Mucosa of rectum (tissue), 2 donors: ENCODE data around the gene NCR3LG1.

Experiments
- H3K27ac ChIP-seq, 2 donors: one replicate each; pipeline ENCODE4 v1.7.0; 2013; ENCODE audit warnings: inconsistent platforms in 2 of 2, low read depth in 2 of 2, low read length in 2 of 2
- H3K27me3 ChIP-seq, 2 donors: one replicate each; pipeline ENCODE4 v1.7.0; 2013; ENCODE audit warnings: low read length in 2 of 2; ENCODE audit not compliant: control insufficient read depth in 2 of 2, insufficient read depth in 2 of 2
- H3K36me3 ChIP-seq, 2 donors: one replicate each; pipeline ENCODE4 v1.7.0; 2013; ENCODE audit warnings: low read length in 2 of 2; ENCODE audit not compliant: control insufficient read depth in 2 of 2, insufficient read depth in 2 of 2
- H3K4me1 ChIP-seq, 2 donors: one replicate each; pipeline ENCODE4 v1.7.0; 2013; ENCODE audit warnings: low read length in 2 of 2, mild to moderate bottlenecking in 1 of 2; ENCODE audit not compliant: control insufficient read depth in 2 of 2, insufficient read depth in 2 of 2
- H3K4me3 ChIP-seq, 2 donors: one replicate each; pipeline ENCODE4 v1.7.0; 2013; ENCODE audit warnings: low read length in 2 of 2
- H3K9ac ChIP-seq, 2 donors: one replicate each; pipeline ENCODE4 v1.7.0; 2013; ENCODE audit warnings: low read length in 2 of 2, low read depth in 1 of 2, mild to moderate bottlenecking in 1 of 2
- H3K9me3 ChIP-seq, 2 donors: one replicate each; pipeline ENCODE4 v1.7.0; 2013; ENCODE audit warnings: low read length in 2 of 2; ENCODE audit not compliant: control insufficient read depth in 2 of 2
- donor health status: healthy.
- donor health status: Normal muscosa, but diverticular disease.

The NCR3LG1 gene

GRCh38 chr11:17385492-17385891 lies 33.9 kb downstream of the NCR3LG1 start:
- peaks cover 0 to 3% of the 10 kb centered on the region in 2 donors for H3K4me1 ChIP-seq
- no peaks in the 10 kb centered on the region for H3K27me3 ChIP-seq
- no peak overlapping the region for H3K27ac ChIP-seq
- no peak overlapping the region for H3K9ac ChIP-seq
- no peaks in the 10 kb centered on the region for H3K36me3 ChIP-seq
- H3K9me3 ChIP-seq, result no peaks in the 10 kb centered on the region
- H3K4me3 ChIP-seq, result no peak overlapping the region

GRCh38 chr11:17385926-17386325 lies 34.3 kb downstream of the NCR3LG1 start:
- Histone ChIP-seq H3K9ac (no peak overlapping the region), H3K4me3 (no peak overlapping the region), H3K27ac (no peak overlapping the region), H3K36me3 (no peaks in the 10 kb centered on the region), H3K4me1 (peaks cover 0 to 3% of the 10 kb centered on the region in 2 donors), H3K27me3 (no peaks in the 10 kb centered on the region), H3K9me3 (no peaks in the 10 kb centered on the region)

GRCh38 chr11:17386331-17387084 lies 34.9 kb downstream of the NCR3LG1 start:
- no peaks in the 10 kb centered on the region for H3K27me3 ChIP-seq
- no peak overlapping the region for H3K9ac ChIP-seq
- H3K4me3 ChIP-seq, result no peak overlapping the region
- H3K27ac ChIP-seq, result no peak overlapping the region
- H3K9me3 ChIP-seq, result no peaks in the 10 kb centered on the region
- peaks cover 0 to 5% of the 10 kb centered on the region in 2 donors for H3K4me1 ChIP-seq
- no peaks in the 10 kb centered on the region for H3K36me3 ChIP-seq

DNA sequence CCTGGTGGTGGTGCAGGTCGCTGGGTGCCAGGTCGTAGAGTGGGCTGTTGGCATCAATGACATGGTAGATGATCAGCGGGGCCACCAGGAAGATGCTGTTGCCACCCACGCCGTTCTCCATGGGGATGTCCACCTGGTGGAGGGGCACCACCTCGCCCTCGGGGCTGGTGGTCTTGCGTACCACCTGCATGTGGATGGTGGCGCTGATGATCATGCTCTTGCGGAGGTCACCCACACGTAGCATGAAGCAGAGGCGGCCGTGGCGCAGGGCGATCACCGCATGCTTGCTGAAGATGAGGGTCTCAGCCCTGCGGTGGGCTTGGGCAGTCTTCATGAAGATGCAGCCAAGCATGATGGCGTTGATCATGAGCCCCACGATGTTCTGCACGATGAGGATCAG lies 35.7 kb downstream of the NCR3LG1 start:
- H3K27me3 ChIP-seq, result no peaks in the 10 kb centered on the region
- no peaks in the 10 kb centered on the region for H3K9me3 ChIP-seq
- H3K4me1 ChIP-seq, result peaks cover 0 to 5% of the 10 kb centered on the region in 2 donors
- no peak overlapping the region for H3K4me3 ChIP-seq
- no peak overlapping the region for H3K9ac ChIP-seq
- no peak overlapping the region for H3K27ac ChIP-seq
- no peaks in the 10 kb centered on the region for H3K36me3 ChIP-seq

DNA sequence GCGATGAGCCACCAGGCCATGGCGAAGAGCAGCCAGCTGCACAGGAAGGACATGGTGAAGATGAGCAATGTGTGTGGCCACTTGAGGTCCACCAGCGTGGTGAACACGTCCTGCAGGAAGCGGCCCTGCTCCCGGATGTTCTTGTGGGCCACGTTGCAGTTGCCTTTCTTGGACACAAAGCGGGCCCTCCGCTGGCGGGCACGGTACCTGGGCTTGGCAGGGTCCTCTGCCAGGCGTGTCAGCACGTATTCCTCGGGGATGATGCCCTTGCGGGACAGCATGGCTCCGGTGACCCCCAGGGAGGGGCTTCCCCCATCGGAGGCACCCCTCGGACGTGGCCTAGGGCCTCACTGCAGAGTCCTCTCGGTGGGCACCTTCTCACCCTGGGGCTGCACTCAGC lies 36.2 kb downstream of the NCR3LG1 start:
- H3K9ac ChIP-seq, result no peak overlapping the region
- H3K36me3 ChIP-seq, result no peaks in the 10 kb centered on the region
- peaks cover 0 to 5% of the 10 kb centered on the region in 2 donors for H3K4me1 ChIP-seq
- no peaks in the 10 kb centered on the region for H3K27me3 ChIP-seq
- no peak overlapping the region for H3K4me3 ChIP-seq
- H3K27ac ChIP-seq, result no peak overlapping the region
- no peaks in the 10 kb centered on the region for H3K9me3 ChIP-seq

- H3K9ac ChIP-seq, result peak within 1 kb of the TSS in 1 of 2 donors; percentile 58
Measured at GRCh38 chr11:17388609-17389210, 37.1 kb downstream of the NCR3LG1 start, which contains the start of gene KCNJ11. TSS of gene KCNJ11 (minus strand) at chr11:17388659. CDS start at chr11:17388091, 568 bp downstream.

DNA sequence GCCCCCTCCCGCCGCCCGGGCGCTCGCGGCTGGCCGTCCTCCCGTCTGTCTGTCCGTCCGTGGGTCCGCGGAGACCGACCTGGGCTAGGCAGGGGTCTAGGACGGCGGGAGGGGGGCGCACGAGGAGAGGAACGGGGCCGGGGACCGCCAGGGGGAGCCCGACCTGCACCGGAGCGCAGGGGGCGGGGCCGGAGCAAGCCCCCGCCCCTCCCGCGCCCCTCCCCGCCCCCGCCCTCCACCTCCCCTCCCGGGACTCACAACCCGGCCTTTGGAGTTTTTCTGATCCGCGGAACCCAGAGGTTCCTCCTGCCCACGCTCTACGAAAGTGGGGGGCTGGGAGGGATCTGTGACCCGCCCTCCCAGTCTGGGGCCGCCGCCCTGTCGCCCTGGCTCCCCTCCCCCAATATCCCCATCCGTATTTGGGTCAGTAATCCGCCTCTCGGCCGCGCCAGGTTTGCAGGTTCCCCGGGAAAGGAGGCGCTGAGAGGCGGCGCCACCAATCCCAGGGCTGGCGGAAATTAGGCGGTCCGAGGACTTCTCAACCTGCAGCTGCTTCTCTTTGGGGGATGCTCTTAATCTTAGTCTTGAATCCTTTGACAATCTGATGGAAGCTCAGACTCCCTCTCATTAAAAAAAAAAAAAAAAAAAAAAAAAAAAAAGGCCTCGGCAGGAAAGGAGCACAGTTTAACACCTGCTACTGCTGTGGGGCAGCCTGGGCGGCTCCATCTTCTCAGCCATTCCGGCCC lies 37.8 kb downstream of the NCR3LG1 start:
- Histone ChIP-seq H3K27ac (peak overlapping the region; percentile 28 to 38), H3K9me3 (no peaks in the 10 kb centered on the region), H3K4me1 (peaks cover 0 to 5% of the 10 kb centered on the region in 2 donors), H3K4me3 (peak overlapping the region; percentile 57 to 63), H3K27me3 (no peaks in the 10 kb centered on the region), H3K9ac (peak overlapping the region in 1 of 2 donors; percentile 58), H3K36me3 (no peaks in the 10 kb centered on the region)

More at GRCh38 chr11:17388609-17389210, 37.1 kb downstream of the NCR3LG1 start, which contains the start of gene KCNJ11:
- Histone ChIP-seq H3K27ac (peak within 1 kb of the TSS; percentile 28 to 38), H3K27me3 (no peaks in the 10 kb centered on the region), H3K9me3 (no peaks in the 10 kb centered on the region), H3K4me3 (peak within 1 kb of the TSS; percentile 57 to 63), H3K36me3 (no peaks in the 10 kb centered on the region), H3K4me1 (peaks cover 0 to 5% of the 10 kb centered on the region in 2 donors)

DNA sequence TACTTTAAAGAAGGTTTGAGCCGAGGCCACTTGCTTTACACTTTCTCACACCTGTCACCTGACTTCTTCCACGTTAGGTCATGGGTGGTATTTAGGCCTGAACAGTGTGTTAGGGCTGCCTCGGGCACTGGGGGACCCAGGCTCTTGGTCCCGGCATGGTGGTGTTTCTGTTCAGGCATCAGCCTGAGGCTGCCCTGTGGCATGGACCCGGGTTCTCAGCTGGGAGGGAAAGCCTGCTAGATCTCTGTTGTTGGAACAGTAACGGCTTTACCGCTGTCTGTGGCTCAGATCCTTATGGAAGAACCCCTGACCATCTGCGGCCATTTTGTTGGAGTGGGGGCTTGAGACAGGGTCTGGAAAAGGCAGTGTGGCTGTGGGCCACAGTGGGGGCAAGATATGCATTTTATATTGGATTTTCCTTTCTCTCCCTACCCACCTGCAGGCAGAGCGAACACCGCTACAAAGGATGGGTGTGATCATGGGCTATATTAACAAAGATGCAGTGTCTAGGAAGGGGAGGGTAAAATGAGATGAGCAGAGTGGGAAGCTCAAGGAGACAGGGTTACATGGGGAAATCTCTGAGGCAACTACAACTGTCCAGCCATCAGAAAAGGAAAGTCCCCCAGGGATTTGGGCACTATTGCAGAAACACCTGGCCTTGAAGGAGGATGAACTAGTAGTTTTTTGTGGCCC lies 38.5 kb downstream of the NCR3LG1 start:
- H3K4me1 ChIP-seq, result peaks cover 0 to 5% of the 10 kb centered on the region in 2 donors
- H3K27ac ChIP-seq, result no peak overlapping the region
- no peaks in the 10 kb centered on the region for H3K9me3 ChIP-seq
- no peak overlapping the region for H3K9ac ChIP-seq
- H3K4me3 ChIP-seq, result peak overlapping the region; percentile 57 to 63
- no peaks in the 10 kb centered on the region for H3K36me3 ChIP-seq
- H3K27me3 ChIP-seq, result no peaks in the 10 kb centered on the region

DNA sequence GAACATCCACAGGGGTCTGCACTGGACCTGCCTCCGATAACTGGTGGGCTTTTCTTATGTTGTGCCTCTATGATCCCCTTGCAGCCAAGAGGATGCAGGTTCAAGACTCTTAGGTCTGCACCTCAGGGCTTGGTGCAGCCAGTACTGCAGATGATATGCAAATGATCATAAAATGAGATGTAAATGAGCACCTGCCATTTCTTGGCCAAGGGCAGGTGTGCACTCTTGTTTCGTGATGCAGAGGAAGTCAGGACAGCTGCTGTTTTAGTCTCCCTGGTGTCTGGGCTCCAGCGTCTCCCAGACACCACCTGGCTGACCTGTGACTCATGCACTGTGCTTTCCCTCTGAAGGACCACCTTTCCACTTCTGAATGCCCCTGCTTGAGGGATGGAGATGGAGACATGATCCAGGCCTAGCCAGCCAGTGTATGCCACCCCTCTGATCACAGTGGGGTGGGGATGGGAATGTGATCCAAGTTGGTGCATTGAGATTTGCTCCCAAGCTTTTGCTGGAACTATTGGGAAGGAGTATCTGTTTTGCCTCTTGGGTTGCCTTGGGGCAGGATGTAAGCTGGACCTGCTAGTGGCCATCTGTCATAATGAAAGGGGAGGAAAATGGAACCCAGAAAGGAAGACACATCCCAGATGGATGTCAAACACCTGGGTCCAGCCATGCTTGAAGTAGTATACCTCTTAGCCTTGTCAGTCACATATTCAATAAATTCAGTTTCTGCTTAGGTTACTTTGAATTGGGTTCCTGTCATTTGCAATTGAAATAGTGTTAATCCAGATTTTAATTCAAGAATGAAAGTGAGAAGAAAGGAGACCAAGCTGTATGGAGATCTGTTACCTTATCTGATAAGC lies 40.1 kb downstream of the NCR3LG1 start:
- no peaks in the 10 kb centered on the region for H3K9me3 ChIP-seq
- H3K4me1 ChIP-seq, result peaks cover 0 to 5% of the 10 kb centered on the region in 2 donors
- no peaks in the 10 kb centered on the region for H3K36me3 ChIP-seq
- no peak overlapping the region for H3K27ac ChIP-seq
- H3K27me3 ChIP-seq, result no peaks in the 10 kb centered on the region
- H3K9ac ChIP-seq, result no peak overlapping the region
- no peak overlapping the region for H3K4me3 ChIP-seq
